K562 (cell line): ENCODE data around the gene PLA2G15. TPM values are rescaled to one million over a fixed set of nuclear protein-coding genes. Genes with fewer than 3 reads are reported as not detected.
A peak's percentile ranks its signal among the peaks of the same experiment; 100 is the strongest.

ENCODE experiments used
- ATAC-seq: fragments of 200-7000 bp; cut with Tn5 transposase; 3 replicates; pipeline ENCODE4 v1.9.1; 2020; ENCODE audit warnings: moderate library complexity
- BruUV-seq: library from RNA; stranded (reverse); fragments of 400-500 nt; replicated peaks from 2 replicates; lab custom pipeline; 2021; lab: Mats Ljungman, UMichigan
- CTCF ChIA-PET: fragments of 300-600 bp; formaldehyde crosslinking; extraction: SDS; loops from one replicate; lab custom pipeline; 2021; ENCODE audit warnings: low intra/inter-chr PET ratio; lab: Yijun Ruan, JAX
- POLR2A ChIA-PET: fragments of 300-600, 350-650 bp; sonication (Branson Sonifier 250); formaldehyde crosslinking; extraction: SDS; loops from one replicate; lab custom pipeline; 2021; ENCODE audit warnings: antibody characterized with exemption, inconsistent platforms; lab: Yijun Ruan, JAX
- DNase-seq, 4 experiments: peaks; one replicate each; pipeline versions ENCODE4 v3.0.0 to v3.0.0-alpha.2; 2011 to 2018; ENCODE audit warnings: low spot score in 3 of 4, mixed read lengths in 3 of 4; ENCODE audit errors: extremely low read depth in 1 of 4
- FAIRE-seq: peaks from 2 replicates; lab custom pipeline; 2011; peaks lifted over from hg19 to GRCh38; lab: Jason Lieb, UNC
- H2AFZ ChIP-seq: 2 replicates; pipeline ENCODE4 v1.6.0; 2011; ENCODE audit warnings: low read depth, low read length, control low read depth, inconsistent platforms
- H3K27ac ChIP-seq: fragments of 200-600 bp; 3 replicates; pipeline ENCODE4 v1.8.0; 2011; ENCODE audit warnings: low read depth, mild to moderate bottlenecking, control low read depth, inconsistent platforms, low read length, moderate library complexity, mixed read lengths; ENCODE audit errors: extremely low read depth
- H3K27me3 ChIP-seq, 2 experiments: fragments of 300-600 bp in 1 of 2; 2 replicates in 1 of 2; 3 replicates in 1 of 2; pipeline versions ENCODE4 v1.6.0 to v1.8.0; 2011; ENCODE audit warnings: inconsistent platforms in 2 of 2, low read length in 2 of 2, mild to moderate bottlenecking in 1 of 2, mixed read lengths in 1 of 2, moderate library complexity in 1 of 2; ENCODE audit not compliant: control insufficient read depth in 2 of 2, insufficient read depth in 2 of 2
- H3K36me3 ChIP-seq: fragments of 300-600 bp; 3 replicates; pipeline ENCODE4 v1.8.0; 2011; ENCODE audit warnings: mild to moderate bottlenecking, low read length, inconsistent platforms; ENCODE audit not compliant: control insufficient read depth, insufficient read depth
- H3K4me1 ChIP-seq, 2 experiments: fragments of 200-600 bp in 1 of 2; replicated peaks in 1 of 2; 2 replicates in 1 of 2; 3 replicates in 1 of 2; pipeline versions ENCODE4 v1.5.1 to v1.8.0; 2011; ENCODE audit warnings: inconsistent platforms in 2 of 2, low read length in 2 of 2, mild to moderate bottlenecking in 1 of 2, mixed read lengths in 1 of 2, moderate library complexity in 1 of 2; ENCODE audit not compliant: control insufficient read depth in 2 of 2, insufficient read depth in 2 of 2
- H3K4me2 ChIP-seq: 2 replicates; pipeline ENCODE4 v1.6.1; 2011; ENCODE audit warnings: low read length, control low read depth, inconsistent platforms, mixed read lengths; ENCODE audit not compliant: insufficient read depth
- H3K4me3 ChIP-seq: fragments of 200-600 bp; sonication (generic), shearing (Covaris generic); 2 replicates; pipeline ENCODE4 v1.5.1; 2016; ENCODE audit warnings: control low read depth, inconsistent platforms
- H3K79me2 ChIP-seq: fragments of 200-600 bp; 3 replicates; pipeline ENCODE4 v1.8.0; 2011; ENCODE audit warnings: low read length, inconsistent platforms; ENCODE audit not compliant: control insufficient read depth, insufficient read depth
- H3K9ac ChIP-seq, 2 experiments: 2 replicates each; pipeline versions ENCODE4 v1.6.0 to v1.6.1; 2011; ENCODE audit warnings: low read depth in 2 of 2, low read length in 2 of 2, control low read depth in 1 of 2, inconsistent platforms in 1 of 2, mild to moderate bottlenecking in 1 of 2, mixed read lengths in 1 of 2; ENCODE audit not compliant: insufficient read depth in 1 of 2
- H3K9me1 ChIP-seq: one replicate; pipeline ENCODE4 v1.6.0; 2011; ENCODE audit warnings: inconsistent platforms, mild to moderate bottlenecking, low read length, moderate library complexity; ENCODE audit not compliant: control insufficient read depth, insufficient read depth
- H3K9me3 ChIP-seq: replicated peaks from 2 replicates; pipeline ENCODE4 v1.5.1; 2011; ENCODE audit warnings: low read depth, low read length, inconsistent platforms; ENCODE audit not compliant: control insufficient read depth, insufficient read depth
- H4K20me1 ChIP-seq: replicated peaks from 2 replicates; pipeline ENCODE4 v1.6.1; 2011; ENCODE audit warnings: low read length, inconsistent platforms, mixed read lengths; ENCODE audit not compliant: control insufficient read depth, insufficient read depth
- EHMT2 ChIP-seq: fragments of 450-650 bp; IDR thresholded peaks from 2 replicates; pipeline ENCODE4 v1.6.1; 2018; ENCODE audit warnings: antibody characterized with exemption
- RBFOX2 ChIP-seq: fragments of 200-400 bp; formaldehyde crosslinking; IDR thresholded peaks from 2 replicates; pipeline ENCODE4 v1.6.1; 2017; ENCODE audit warnings: low read depth, mild to moderate bottlenecking, low read length, moderate library complexity
- YY1 ChIP-seq, 3 experiments: IDR thresholded peaks; 2 replicates each; pipeline ENCODE4 v1.6.1; 2011; ENCODE audit warnings: low read length in 2 of 3, mild to moderate bottlenecking in 2 of 3, moderate library complexity in 2 of 3, borderline replicate concordance in 1 of 3, control low read depth in 1 of 3, low read depth in 1 of 3; ENCODE audit not compliant: insufficient read depth in 3 of 3, insufficient replicate concordance in 2 of 3, control insufficient read depth in 1 of 3, insufficient read length in 1 of 3; ENCODE audit errors: extremely low read depth in 1 of 3
- ZBTB17 ChIP-seq: fragments of 450-650 bp; formaldehyde crosslinking; IDR thresholded peaks from 2 replicates; pipeline ENCODE4 v1.4.0; 2020; ENCODE audit warnings: mild to moderate bottlenecking
- ZNF263 ChIP-seq: sonication (generic); formaldehyde crosslinking; IDR thresholded peaks from 2 replicates; pipeline ENCODE4 v1.8.0; 2022; ENCODE audit warnings: mild to moderate bottlenecking, missing genetic modification reagents, borderline replicate concordance
- WGBS: fragments of 100-300 bp; shearing (Covaris generic); methylation state at CpG from one replicate; pipeline ENCODE4 v1.1.6; 2016; ENCODE audit warnings: low coverage, mixed read lengths; ENCODE audit not compliant: insufficient coverage; ENCODE audit errors: missing lambda C conversion rate; 5-methylcytosine and 5-hydroxymethylcytosine counted together
- in situ Hi-C: fragments of 300-500 bp; cut with MboI; formaldehyde crosslinking; loops from 4 replicates; pipeline ENCODE4 v1.15.0; 2018; ENCODE audit warnings: inconsistent platforms, mixed read lengths
- intact Hi-C: fragments of 100-400 bp; cut with micrococcal nuclease; formaldehyde crosslinking; loops from 2 replicates; pipeline ENCODE4 v1.14.2; 2022
- polyA plus RNA-seq, 8 experiments: library from polyadenylated mRNA; depleted of rRNA in 4 of 8; stranded (reverse) in 5 of 8; unstranded in 3 of 8; fragments of >200 nt; fragmentation: Nextera tagmentation in 2 of 8; fragmentation: Illumina TruSeq in 1 of 8; extraction: Ambion mirVana in 2 of 8; extraction: Trizol in 1 of 8; gene quantifications; 2 replicates each; pipeline versions ENCODE4 v1.2.1 to v1.2.3, GENCODE V29; 2011 to 2014; ENCODE audit warnings: inconsistent platforms in 1 of 8, missing spikeins in 1 of 8
- total RNA-seq, 7 experiments: library from RNA; depleted of rRNA in 6 of 7; stranded (reverse); fragments of >200 nt in 6 of 7; fragmentation: Illumina TruSeq in 2 of 7; extraction: Trizol in 2 of 7; gene quantifications; 2 replicates each; pipeline versions ENCODE4 v1.2.1 to v1.2.3, GENCODE V29; 2011 to 2021; ENCODE audit warnings: low replicate concordance in 1 of 7

PLA2G15 gene
- total and polyA plus RNA-seq, 9 of the 15 experiments (the other 6 are each of a cell fraction or from before 2014, with no cell fraction given), result 0.42 to 8.6 (median 4.8) TPM

DNA sequence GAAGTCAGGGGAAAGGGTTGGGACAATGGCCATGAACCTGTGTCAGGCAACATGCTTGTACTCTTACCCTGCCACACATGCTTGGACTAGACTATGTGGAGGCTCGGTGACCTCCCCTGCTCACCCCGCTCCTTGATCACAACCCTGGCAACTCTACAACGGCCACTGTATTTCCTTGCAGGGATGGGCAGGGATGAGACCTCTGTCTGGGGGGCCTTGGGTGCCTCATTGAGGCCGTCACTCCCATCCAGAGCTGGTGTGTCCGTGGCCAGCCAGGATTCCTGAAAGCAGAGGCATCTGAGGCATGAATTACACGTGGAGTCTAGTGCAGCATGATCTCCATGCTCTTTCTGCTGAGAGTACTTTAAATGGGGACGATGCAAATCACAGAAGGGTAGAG lies 948 bp downstream of the PLA2G15 start:
- Histone ChIP-seq H3K27ac (no peak overlapping the region), H2AFZ (no peak overlapping the region), H3K27me3 (no peaks in the 10 kb centered on the region), H3K4me1 (peaks cover 26 to 35% of the 10 kb centered on the region in 2 experiments), H3K9me1 (peaks cover 8% of the 10 kb centered on the region), H4K20me1 (peaks cover 6% of the 10 kb centered on the region; the same call in 1 of the 2 replicates), H3K79me2 (peaks cover 5% of the 10 kb centered on the region; the same call in 2 of the 3 replicates), H3K4me2 (peak overlapping the region; percentile 91), H3K36me3 (peaks cover 2% of the 10 kb centered on the region; the same call in 1 of the 3 replicates), H3K4me3 (peak overlapping the region; percentile 88), H3K9ac (peak overlapping the region; percentile 49 to 96; a peak in 2 of 4 replicates), H3K9me3 (no peaks in the 10 kb centered on the region)
- WGBS, result 58% methylated on average over 7 of the region's 7 CpGs
- no TSS peak for BruUV-seq
- intact Hi-C loops, result no loop called here
- ATAC-seq (no peak), FAIRE-seq (no peak), DNase-seq (no peak)
- TF ChIP-seq ZNF263 (CRISPR knock-in tag) (0 out of 2 replicates have a peak, but pooled peaks have one; percentile 4), RBFOX2 (no peak)
- POLR2A ChIA-PET, result interaction anchor here (0.7 to 0.8 kb wide), 2 partner anchors 53 to 270 kb away, joined by 3 read pairs; no protein-coding TSS in a partner anchor
- CTCF ChIA-PET, result no interaction called here
- in situ Hi-C loops, result loop anchor here (10.0 kb wide), 1 partner anchor 721 kb away; the partner anchor contains the start of gene RIPOR1

DNA sequence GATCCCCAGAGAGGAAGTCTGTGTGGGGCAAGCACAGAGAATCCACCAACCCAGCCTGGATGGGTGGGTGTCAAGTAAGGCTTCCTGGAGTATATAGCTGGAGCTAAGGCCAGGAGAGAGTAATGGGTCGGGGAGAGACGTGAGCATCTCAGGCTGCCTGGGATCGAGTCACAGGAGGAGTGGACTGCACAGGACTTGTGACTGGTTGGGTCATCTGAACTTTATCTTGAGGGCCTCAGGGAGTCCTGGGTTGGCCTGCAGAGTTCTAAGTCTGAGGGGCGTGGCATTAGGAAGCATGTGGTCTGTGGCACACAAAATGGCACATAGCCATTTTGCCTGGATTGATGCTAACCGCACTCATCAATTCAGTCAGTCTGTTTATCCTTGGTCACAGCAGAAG lies 1.5 kb downstream of the PLA2G15 start:
- in situ Hi-C loops (loop anchor here (10.0 kb wide), 1 partner anchor 722 kb away; the partner anchor contains the start of gene RIPOR1), intact Hi-C loops (no loop called here)
- WGBS, result 41% methylated on average over 5 of the region's 5 CpGs

More for the DNA sequence above, 1.5 kb downstream of the PLA2G15 start:
- Histone ChIP-seq H3K79me2 (peaks cover 5% of the 10 kb centered on the region; the same call in 2 of the 3 replicates), H3K27me3 (no peaks in the 10 kb centered on the region), H3K4me1 (peaks cover 26 to 35% of the 10 kb centered on the region in 2 experiments), H3K9me1 (peaks cover 8% of the 10 kb centered on the region), H3K9ac (peak overlapping the region in 1 of 2 experiments; percentile 60; a peak in 1 of 4 replicates), H3K4me3 (no peak overlapping the region), H4K20me1 (peaks cover 6% of the 10 kb centered on the region; the same call in 1 of the 2 replicates), H3K27ac (no peak overlapping the region; the same call in 2 of the 3 replicates), H3K9me3 (no peaks in the 10 kb centered on the region), H3K36me3 (peaks cover 2% of the 10 kb centered on the region; the same call in 1 of the 3 replicates), H3K4me2 (peak overlapping the region; percentile 91; the same call in 1 of the 2 replicates), H2AFZ (no peak overlapping the region)
- FAIRE-seq, result peak; percentile 48
- no TSS peak for BruUV-seq
- peak in 1 of 4 experiments; percentile 54 for DNase-seq
- no peak for ATAC-seq
- ChIA-PET POLR2A (interaction anchor here (0.8 kb wide), 1 partner anchor 53 kb away, joined by 3 read pairs; no protein-coding TSS in a partner anchor), CTCF (no interaction called here)
- peak; percentile 26; the same call in 1 of the 2 replicates for TF ChIP-seq ZBTB17 (CRISPR knock-in tag)
- TF ChIP-seq YY1 (IDR thresholded peaks at IDR 0.05; ENCODE audit: borderline replicate concordance in 1 of 3, control insufficient read depth in 1 of 3, extremely low read depth in 1 of 3, insufficient read depth in 3 of 3, insufficient read length in 1 of 3, insufficient replicate concordance in 2 of 3, low read depth in 1 of 3, low read length in 2 of 3), result peak in 1 of 3 experiments; percentile 39
- no peak for TF ChIP-seq EHMT2
